HG03342 (cell line): ENCODE data around the gene BOD1L1.

Experiments
- ATAC-seq: cut with Tn5 transposase; IDR thresholded peaks from one replicate; pipeline ENCODE4 v1.9.1; 2021; ENCODE audit warnings: mild to moderate bottlenecking, moderate library complexity; ENCODE audit not compliant: unreplicated experiment

Gene BOD1L1

DNA sequence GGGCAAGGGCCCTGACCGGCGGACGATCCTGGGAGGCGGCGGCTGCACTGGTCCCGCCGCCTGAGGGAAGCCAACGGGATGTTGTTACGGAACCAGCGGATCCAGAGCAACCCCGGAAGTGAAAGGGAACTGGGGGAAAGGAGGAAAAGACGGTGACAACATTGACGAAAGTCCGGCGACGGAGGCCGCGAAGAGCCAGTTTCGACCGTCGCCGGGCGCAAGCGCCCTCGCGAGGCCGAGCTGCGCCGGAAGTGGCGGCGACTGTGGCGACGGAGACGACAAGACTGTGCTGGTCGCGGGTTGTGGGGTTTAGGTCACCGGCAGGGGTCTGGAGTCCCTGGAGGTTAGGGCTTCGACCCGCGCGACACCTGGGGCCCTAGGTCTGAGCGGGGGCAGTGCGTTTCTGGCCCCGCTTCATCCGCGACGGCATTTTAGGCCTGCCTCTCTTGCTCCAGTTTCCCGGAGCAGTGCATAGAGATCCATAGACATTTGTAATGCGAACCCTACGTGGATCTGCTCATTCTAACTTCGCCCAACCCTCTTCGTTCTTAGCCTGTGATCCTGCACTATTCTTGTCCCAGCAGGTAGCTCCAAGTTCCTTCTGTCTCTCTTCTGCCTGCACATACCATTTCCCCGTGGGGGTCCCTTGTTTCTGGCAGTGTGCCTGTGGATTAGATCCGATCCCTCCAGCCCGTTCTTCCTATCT, at the start of gene BOD1L1:
BOD1L1 (minus strand) TSS at position 120 of the 706 bp plus-strand sequence. CDS start 138 bp downstream, outside the sequence.
- ATAC-seq = peak; percentile 85

DNA sequence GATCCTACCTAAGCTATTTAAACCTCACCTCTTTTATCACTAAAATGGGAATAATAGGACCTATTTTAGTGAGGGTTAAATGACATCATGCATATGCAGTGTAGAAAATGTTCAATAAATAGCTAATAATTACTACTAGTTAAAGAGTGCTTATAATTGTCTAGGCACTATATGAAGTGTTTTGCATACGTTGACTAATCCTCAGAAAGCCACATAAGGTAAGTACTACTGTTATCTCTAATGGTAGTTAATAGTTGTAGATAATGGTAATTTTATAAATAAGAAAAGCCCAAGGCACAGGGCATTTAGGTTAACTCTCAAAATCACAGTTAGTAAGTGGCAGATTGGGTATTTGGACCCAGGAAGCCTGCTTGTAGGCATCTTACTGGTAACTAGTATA, 47.4 kb upstream of the BOD1L1 start:
- ATAC-seq = no peak

DNA sequence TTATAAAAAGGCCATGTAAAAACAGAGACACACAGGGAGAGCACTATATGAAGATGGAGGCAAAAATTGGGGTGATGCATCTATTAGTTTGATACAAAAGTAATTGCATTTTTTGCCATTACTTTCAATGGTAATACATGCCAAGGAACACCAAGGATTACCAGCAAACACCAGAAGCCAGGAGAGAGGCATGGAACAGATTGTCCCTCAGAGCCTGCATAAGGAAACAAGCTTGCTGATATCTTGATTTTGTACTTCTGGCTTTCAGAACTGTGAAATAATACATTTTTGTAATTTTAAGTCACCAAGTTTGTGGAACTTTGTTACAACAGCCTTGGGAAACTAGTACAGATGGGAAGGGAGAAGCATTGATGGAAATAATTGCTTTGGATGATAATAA, 45.6 kb upstream of the BOD1L1 start:
- ATAC-seq = no peak

DNA sequence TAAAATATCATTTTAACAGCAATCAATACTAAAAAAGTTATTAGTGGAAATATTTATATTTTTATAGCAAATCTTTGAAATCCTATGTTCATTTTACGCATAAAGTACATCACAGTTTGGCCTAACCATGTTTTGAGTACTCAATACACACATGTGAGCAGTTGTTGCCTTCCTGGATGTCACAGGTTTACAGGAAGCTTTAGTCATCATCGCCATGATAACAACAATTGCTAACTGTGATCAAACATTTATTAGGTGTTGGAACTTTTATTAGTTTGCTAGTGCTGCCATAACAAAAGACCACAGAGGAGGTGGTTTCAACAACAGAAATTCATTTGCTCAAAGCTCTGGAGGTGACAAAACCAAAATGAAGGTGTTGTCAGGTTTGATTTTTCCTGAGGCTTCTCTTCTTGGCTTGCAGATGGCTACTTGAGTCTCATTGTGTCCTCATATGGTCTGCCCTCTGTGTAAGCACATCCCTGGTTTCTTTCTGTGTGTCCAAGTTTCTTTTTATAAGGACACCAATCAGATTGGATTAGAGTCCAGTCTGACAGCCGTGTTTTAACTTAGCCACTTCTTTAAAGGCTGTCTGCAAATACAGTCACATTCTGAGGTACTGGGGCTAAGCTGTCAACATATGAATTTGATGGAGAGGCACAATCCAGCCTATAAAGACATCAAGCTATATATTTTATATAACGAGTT, 43.1 kb upstream of the BOD1L1 start:
- no peak for ATAC-seq

DNA sequence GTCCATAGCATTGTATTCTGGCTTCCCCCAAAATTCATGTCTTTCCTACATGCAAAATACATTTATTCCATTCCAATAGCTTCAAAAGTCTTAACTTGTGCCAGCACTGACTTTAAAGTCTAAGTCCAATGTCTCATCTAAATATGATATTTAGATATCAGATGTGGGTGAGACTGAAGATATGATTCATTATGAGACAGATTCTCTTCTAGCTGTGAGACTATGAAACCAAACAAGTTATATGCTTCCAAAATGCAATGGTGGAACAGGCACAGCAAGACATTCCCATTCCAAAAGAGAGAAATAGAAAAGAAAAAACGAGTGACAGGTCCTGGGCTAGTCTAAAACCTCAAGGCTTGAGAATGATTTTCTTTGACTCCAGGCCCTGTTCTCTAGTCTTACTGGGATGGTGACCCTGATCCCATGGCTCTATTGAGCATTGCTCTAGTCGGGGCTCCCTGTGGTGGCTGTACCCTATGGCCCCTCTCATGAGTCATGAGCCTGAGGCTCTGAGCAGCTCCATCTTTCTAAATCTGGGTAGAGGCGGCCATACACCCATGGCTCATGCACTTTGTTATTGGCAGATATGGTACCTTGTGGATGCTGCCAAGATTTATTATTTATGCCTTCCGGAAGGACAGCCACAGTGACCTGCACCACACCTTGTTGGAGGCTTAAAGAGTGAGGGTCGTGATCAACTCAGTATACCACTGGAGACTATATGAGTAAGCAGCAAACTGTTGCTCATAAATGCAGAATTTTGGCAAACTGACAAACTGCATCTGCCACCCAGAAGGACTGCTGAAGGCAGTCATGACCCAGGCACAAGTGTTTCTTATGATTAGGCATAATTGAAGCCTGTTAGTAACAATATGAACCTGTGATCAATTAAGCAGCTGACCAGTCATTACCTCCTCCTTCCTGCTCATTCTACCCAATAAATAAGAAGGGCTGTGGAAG, 38.5 kb upstream of the BOD1L1 start:
- ATAC-seq = no peak

DNA sequence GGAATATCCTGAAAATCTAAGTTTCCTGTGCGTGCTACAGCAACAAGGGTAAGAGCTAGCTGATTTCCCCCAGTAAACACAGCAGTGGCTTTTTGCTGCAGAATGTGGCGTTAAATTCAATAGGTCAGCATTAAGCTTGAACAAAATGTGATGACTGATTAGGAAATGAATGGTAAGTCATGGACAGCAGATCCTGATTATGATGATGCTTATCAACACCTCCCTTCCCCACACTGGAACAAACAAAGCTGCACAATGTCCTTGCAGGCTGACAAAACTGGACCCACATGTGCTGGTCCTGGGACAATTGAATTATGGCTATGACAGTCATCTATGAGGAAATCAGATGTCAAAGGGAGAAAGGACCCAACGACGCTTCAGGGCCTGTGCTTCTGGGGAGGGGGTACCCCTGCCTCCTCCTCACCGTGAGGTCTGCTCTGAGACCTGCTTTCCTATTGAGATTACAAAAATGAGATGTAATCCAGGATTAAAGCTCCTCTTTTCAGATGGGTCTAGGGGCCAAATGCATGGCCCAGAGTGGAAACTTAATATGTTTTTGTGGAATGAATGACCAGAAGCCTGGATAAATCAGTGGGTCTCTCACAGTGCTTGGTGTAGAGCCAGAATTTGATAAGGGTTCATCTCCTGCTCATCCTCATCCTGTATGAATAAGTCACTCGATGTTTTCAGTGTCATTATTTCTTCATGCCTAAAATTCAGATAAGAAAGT, 32.0 kb upstream of the BOD1L1 start:
- ATAC-seq = no peak

DNA sequence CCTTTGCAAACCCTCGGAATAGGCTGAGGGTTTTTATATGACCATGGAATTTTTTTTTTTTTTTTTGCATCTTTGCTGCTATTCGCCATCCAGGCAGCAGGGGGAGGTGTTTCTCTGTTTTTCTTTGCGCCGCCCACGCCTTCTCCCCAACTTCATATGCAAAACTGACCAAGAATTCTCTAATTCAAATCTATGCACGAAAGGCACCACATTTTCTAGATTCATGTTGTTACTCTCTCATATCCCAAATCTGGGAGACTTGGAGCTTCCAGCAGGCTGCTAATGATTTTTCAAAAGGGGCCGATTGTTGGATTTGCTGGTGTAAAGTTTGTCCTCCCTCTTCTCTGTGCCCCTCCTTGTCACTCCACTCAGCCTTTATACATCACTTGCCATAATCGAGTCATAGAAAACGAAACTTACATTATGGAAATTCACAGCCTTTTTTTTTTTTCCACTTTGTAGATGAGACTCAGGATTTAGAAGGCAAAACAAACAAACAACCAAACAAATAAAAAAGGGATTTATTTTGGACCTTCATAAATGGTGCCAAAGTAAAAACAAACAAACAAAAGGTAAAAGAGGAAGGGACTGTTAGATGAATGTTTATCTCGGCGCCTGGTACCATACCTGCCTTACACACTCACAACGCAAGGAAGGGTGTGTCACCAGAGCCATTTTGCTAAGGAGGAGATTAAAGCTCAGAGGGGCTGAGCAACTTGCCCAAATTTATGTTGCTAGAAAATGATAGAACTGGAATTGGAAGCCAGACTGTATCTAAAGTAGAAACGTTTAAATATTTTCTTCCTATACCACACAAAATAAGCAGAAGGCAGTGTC, 29.3 kb upstream of the BOD1L1 start:
- peak; percentile 38 for ATAC-seq

DNA sequence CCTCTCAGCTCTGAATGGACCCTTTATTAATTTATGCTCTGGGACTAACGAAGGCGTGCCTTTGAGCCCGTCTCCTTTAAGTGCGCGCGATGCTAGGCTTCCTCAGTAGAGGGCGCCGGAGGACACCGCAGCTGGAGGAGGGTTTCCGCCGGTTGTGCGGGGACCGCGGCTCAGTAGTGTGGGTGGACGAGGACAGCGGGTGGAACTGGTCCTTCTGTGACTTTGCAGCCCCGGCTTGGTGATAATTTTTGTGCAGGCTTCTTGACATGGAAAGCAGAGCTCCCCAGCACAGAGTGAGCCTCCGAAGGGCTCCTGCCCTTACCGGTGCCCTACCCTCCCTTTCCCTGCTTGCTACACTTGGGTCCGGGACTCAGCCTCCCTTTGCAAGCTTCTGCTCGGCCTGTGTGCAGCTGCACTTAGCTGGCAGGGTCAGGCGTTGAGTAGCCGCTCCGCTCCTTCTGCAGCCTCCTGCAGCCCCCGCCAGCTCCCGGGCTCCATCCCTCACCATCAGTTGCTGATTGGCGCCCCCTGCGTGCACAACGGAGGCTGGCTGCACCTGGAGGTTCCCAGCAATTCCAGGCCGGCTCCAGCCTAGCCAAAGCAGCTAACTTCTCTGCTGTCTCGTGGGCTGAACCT, 26.8 kb upstream of the BOD1L1 start:
- peak; percentile 91 for ATAC-seq

DNA sequence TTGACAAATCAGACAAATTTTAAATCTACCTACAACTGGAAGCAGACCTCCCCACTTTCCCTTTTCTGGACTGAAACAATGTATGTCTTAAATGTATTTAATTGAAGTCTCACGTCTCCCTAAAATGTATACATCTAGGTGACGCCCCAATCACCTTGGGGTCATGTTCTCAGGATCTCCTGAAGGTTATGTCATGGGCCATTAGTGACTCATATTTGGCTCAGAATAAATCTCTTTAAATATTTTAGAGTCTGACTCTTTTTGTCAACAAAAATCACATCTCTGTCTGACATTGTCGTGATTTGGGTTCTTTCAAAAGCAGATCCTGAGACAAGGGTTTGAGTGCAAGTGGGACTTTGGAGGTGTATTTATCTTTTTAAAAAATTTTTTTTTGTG, 26.2 kb upstream of the BOD1L1 start:
- ATAC-seq = no peak

DNA sequence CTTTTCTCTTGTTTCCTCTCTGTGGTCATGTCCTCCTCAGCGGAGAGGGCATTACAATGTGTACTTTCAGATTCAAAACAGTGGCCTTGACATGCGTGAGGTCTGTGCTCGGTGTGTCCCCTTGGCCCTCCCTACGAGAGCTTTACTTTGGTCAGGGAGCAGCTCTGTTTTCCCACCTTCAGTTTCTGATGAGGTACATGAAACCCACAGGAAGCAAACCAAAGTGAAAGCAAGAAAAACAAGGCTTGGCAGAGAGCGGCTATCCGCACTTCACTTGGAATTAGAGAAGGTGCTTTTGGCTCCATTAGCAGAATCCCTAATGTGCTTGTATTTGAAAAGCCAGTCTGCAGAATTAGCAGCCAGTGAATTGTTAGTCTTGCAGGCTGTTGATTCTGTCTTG, 19.5 kb upstream of the BOD1L1 start:
- ATAC-seq = peak; percentile 42

DNA sequence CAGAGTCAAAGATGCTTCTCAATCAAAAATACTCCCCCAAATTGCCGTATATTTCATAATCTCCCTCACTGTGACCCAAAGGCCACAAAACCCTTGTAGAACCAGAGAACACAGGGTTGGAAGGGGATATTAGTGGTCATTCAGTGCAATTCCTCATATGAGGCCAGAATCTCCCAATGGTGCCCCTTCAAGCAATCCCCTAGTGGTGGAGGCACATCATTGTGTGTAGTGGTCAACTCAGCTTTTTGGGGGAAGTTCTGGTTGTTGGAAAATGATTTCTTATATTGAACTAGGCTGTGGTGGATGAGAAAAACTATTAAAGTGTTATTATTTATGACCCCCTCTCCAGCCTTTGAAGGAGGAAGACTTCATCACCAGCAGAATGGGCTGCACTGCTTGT, 17.6 kb upstream of the BOD1L1 start:
- no peak for ATAC-seq

DNA sequence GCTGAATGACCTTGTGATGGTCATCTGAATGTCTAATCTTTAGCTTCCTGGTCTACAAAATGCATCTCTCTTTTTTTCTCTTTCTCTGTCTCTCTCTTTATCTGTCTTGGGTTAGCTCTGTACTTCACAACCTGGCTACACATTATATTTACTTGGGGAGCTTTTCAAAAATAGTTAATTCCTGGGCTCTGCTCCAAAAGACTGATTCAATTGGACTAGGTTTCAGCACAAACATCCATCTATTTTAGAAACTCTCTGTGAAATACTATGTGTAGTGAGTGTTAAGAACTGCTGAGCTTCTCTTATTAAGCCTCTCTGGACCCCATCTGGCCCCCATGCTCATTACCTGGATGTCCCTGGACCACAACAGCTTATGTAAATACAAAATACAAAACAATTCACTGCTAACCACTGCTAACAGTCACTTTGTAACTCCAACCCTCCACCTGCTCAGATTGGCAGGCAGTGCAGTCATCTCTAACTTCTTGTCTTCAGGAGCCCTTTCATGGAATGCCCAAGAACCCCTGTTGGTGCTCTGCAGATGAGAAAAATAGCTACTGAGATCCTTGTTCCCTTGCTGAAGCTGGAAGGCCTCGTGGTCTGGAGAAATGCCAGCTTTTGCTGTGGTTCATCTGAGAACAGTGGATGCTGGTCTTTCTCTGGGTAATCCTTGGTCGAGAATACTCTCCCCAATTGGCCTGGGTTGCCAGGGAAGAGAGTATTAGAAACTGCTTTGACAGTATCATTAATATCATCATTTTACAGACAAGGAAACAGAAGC, 14.8 kb upstream of the BOD1L1 start:
- ATAC-seq = no peak

DNA sequence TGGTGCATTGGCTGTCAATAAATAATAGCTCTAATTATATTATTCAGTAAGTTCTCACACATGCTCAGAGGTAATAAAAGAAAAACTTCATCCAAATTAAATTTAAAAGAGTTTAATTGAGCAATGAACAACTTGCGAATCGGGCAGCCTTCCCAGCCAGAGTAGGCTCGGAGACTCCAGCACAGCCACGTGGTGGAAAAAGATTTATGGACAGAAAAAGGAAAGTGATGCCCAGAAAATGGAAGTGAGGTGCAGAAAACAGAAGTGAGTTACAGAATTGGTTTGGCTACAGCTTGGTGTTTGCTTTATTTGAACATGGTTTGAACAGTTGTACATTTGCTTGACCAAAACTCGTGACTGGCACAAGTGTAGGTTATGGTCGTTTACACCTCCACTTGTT, 13.6 kb upstream of the BOD1L1 start:
- no peak for ATAC-seq

DNA sequence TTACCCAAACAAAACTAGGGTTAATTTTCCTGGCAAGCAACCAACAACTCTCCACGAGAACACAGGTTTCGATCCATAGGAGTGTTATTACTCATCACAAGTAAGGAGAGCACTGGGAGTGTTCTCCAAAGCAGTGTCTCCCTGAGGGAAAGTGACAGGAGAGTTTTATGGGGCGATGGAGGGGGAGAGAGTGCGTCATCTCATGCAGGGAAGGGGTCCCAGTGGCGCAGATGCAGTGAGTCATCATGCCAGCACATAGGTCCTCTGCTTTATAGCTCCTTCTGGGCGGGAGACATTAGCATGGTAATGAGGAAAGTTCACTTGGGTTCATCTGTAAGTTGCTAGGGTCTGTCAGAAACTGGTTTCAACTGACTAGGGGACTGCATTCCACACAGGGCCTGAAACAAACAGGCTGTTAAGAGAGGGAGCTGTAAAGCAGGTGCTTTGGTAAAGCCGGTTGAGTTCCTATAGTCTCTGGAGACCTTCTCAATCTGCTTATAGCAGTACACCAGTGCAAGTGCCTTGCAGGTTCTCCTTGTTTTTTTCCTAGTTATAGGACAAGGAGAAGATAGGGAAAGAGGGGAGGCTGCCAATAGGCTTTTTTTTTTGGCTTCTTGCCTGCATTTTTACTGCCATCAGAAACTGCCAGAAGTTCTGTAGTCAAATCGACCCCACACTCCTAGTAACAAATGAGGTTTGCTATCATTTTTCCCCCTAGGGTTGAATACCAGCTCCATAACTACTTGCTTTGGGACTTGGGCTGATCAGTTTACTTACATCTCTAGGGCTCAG, 12.8 kb upstream of the BOD1L1 start:
- no peak for ATAC-seq

DNA sequence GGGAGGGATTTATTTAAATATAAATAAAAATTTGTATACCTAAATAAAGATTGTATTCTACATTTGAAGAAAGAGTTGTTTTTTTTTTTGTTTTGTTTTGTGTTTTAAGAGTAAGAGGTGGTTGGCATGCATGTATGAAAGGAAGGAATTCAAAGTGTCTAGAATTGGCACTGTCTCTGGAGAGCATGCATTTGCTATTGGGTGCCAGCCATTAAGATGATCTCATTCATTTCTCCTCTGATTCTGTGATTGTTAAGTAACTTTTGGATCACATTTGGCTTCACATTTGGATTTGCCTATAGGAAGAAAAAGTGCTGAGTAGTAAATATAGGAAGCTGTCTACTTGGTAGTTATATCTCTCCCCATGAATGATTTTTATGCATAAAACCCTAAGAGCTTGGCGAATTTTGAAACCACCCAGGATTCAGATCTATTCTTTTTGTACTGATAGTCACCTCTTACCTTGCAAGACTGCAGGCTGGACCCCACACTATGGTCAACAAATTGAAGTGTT, 7.8 kb upstream of the BOD1L1 start:
- ATAC-seq = no peak

DNA sequence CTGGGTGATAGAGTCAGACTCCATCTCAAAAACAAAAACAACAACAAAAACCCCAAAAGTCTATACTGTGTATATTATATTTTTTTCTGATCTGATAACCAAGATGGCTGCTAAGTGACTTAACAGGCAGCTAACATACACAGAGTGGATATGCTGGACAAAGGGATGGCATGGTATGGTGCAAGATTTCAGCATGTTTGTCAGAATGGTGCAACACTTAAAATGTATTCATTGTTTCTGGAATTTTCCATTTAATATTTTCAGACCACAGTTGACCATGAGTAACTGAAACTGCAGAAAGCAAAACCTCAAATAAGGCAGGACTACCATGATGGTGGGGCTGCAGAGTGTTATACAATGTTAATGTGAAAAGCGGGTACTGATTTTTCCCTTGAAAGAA, 6.1 kb upstream of the BOD1L1 start:
- ATAC-seq = no peak

DNA sequence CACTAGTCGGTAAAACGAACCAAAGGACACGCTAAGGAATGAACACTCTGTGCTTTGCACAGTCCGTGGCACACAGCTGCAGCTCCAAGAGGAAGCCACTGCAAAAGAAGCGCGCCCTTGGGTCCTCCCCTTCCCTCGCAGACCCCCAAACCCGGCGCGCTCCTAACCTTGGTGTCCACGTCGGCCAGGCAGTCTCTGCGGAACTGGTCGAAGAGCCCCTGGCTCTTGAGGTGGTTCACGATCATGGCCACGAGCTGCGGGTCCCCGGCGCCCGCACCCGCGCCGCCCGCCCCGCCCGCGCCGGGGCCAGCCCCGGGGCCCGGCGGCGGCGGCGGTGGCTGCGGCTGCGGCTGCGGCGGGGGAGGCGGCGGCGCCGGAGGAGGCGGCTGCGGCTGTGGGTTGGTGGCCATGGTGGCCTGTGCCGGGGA, 333 bp downstream of the BOD1L1 start:
- ATAC-seq = peak; percentile 51
